ENCODE results near the gene VASP.

The VASP gene

GRCh38 chr19:45554481-45554880 is 47.2 kb downstream of the VASP start:
- Histone ChIP-seq H3K27me3 (no peaks in the 10 kb centered on the region), H3K9ac (no peak overlapping the region), H3K36me3 (peaks cover 9 to 18% (median 14%) of the 10 kb centered on the region in 11 experiments; a peak in 19 of 22 replicates), H3K4me1 (peaks cover 0 to under 1% (median 0%) of the 10 kb centered on the region in 10 experiments; a peak in 2 of 20 replicates), H4K20me1 (peaks cover 0 to 86% (median 45%) of the 10 kb centered on the region in 11 experiments; a peak in 18 of 22 replicates), H3K4me2 (no peak overlapping the region), H3K4me3 (no peak overlapping the region), H3K27ac (no peak overlapping the region), H3K9me3 (replicated peaks in 1 of 11) (no peaks in the 10 kb centered on the region)
- TF ChIP-seq Cebpa-rat (IDR thresholded peaks at IDR 0.05), result no peak

- no peaks in the 10 kb centered on the region for H3K27me3 ChIP-seq
- H3K9ac ChIP-seq, result 0 out of 22 replicates have a peak overlapping the region, but pooled peaks of 1 of the 11 experiments have one; percentile 1
- no peaks in the 10 kb centered on the region for H3K9me3 ChIP-seq (replicated peaks in 1 of 11)
- no peak for TF ChIP-seq Cebpa-rat (IDR thresholded peaks at IDR 0.05)
- peaks cover 9 to 20% (median 14%) of the 10 kb centered on the region in 11 experiments; a peak in 19 of 22 replicates for H3K36me3 ChIP-seq
- H3K4me2 ChIP-seq, result no peak overlapping the region
- peaks cover 0 to 78% (median 43%) of the 10 kb centered on the region in 11 experiments; a peak in 19 of 22 replicates for H4K20me1 ChIP-seq
- H3K27ac ChIP-seq, result no peak overlapping the region
- H3K4me3 ChIP-seq, result no peak overlapping the region
- no peaks in the 10 kb centered on the region for H3K4me1 ChIP-seq
Observed at GRCh38 chr19:45556835-45557234, 49.6 kb downstream of the VASP start.

GRCh38 chr19:45558399-45558878 is 51.2 kb downstream of the VASP start:
- Histone ChIP-seq H3K27me3 (no peaks in the 10 kb centered on the region), H3K4me2 (no peak overlapping the region), H3K4me1 (peaks cover 0 to 5% (median 0%) of the 10 kb centered on the region in 10 experiments; a peak in 1 of 20 replicates), H3K9me3 (replicated peaks in 1 of 11) (no peaks in the 10 kb centered on the region), H4K20me1 (peaks cover 0 to 77% (median 41%) of the 10 kb centered on the region in 11 experiments; a peak in 19 of 22 replicates), H3K27ac (no peak overlapping the region), H3K4me3 (no peak overlapping the region), H3K9ac (no peak overlapping the region), H3K36me3 (peaks cover 2 to 13% (median 6%) of the 10 kb centered on the region in 11 experiments; a peak in 19 of 22 replicates)
- TF ChIP-seq Cebpa-rat (IDR thresholded peaks at IDR 0.05), result no peak

GRCh38 chr19:45560038-45560437 is 52.8 kb downstream of the VASP start:
- Histone ChIP-seq H3K27ac (no peak overlapping the region), H3K9me3 (replicated peaks in 1 of 11) (no peaks in the 10 kb centered on the region), H3K9ac (peak overlapping the region in 4 of 11 experiments; percentile 4 to 21 (median 16); a peak in 2 of 22 replicates), H3K4me2 (no peak overlapping the region), H3K36me3 (peaks cover 0 to 6% (median 0%) of the 10 kb centered on the region in 11 experiments; a peak in 1 of 22 replicates), H3K4me1 (peaks cover 0 to 10% (median 4%) of the 10 kb centered on the region in 10 experiments; a peak in 6 of 20 replicates), H3K4me3 (no peak overlapping the region), H4K20me1 (peaks cover 0 to 71% (median 40%) of the 10 kb centered on the region in 11 experiments; a peak in 19 of 22 replicates), H3K27me3 (no peaks in the 10 kb centered on the region)
- TF ChIP-seq Cebpa-rat (IDR thresholded peaks at IDR 0.05), result no peak

- H4K20me1 ChIP-seq, result peaks cover 0 to 72% (median 38%) of the 10 kb centered on the region in 11 experiments; a peak in 19 of 22 replicates
- H3K4me3 ChIP-seq, result no peak overlapping the region
- peaks cover 0 to 10% (median 4%) of the 10 kb centered on the region in 10 experiments; a peak in 6 of 20 replicates for H3K4me1 ChIP-seq
- H3K9ac ChIP-seq, result 0 out of 22 replicates have a peak overlapping the region, but pooled peaks of 3 of the 11 experiments have one; percentile 4 to 21 (median 20)
- no peaks in the 10 kb centered on the region for H3K27me3 ChIP-seq
- no peak for TF ChIP-seq Cebpa-rat (IDR thresholded peaks at IDR 0.05)
- H3K4me2 ChIP-seq, result no peak overlapping the region
- H3K9me3 ChIP-seq (replicated peaks in 1 of 11), result no peaks in the 10 kb centered on the region
- no peak overlapping the region for H3K27ac ChIP-seq
- H3K36me3 ChIP-seq, result peaks cover 0 to 6% (median 0%) of the 10 kb centered on the region in 11 experiments; a peak in 1 of 22 replicates
Observed at GRCh38 chr19:45560686-45561085, 53.4 kb downstream of the VASP start.

- peak overlapping the region in 1 of 11 experiments; percentile 6; a peak in 2 of 22 replicates for H3K4me2 ChIP-seq
- TF ChIP-seq Cebpa-rat (IDR thresholded peaks at IDR 0.05), result no peak
- H3K9me3 ChIP-seq (replicated peaks in 1 of 11), result no peaks in the 10 kb centered on the region
- H3K36me3 ChIP-seq, result peaks cover 0 to 6% (median 0%) of the 10 kb centered on the region in 11 experiments; a peak in 1 of 22 replicates
- no peak overlapping the region for H3K4me3 ChIP-seq
- H3K9ac ChIP-seq, result peak overlapping the region in 2 of 11 experiments; percentile 13 to 16; a peak in 1 of 22 replicates
- no peak overlapping the region for H3K27ac ChIP-seq
- peaks cover 0 to 75% (median 31%) of the 10 kb centered on the region in 11 experiments; a peak in 14 of 22 replicates for H4K20me1 ChIP-seq
- no peaks in the 10 kb centered on the region for H3K27me3 ChIP-seq
- H3K4me1 ChIP-seq, result peaks cover 0 to 10% (median 4%) of the 10 kb centered on the region in 10 experiments; a peak in 6 of 20 replicates
Observed at GRCh38 chr19:45564131-45564780, 57.0 kb downstream of the VASP start.

- no peak overlapping the region for H3K4me3 ChIP-seq
- no peaks in the 10 kb centered on the region for H3K27me3 ChIP-seq
- no peak overlapping the region for H3K27ac ChIP-seq
- peaks cover 0 to 72% (median 14%) of the 10 kb centered on the region in 11 experiments; a peak in 11 of 22 replicates for H4K20me1 ChIP-seq
- peaks cover 0 to 9% (median 4%) of the 10 kb centered on the region in 10 experiments; a peak in 6 of 20 replicates for H3K4me1 ChIP-seq
- no peak overlapping the region for H3K9ac ChIP-seq
- no peak overlapping the region for H3K4me2 ChIP-seq
- peaks cover 0 to 10% (median 0%) of the 10 kb centered on the region in 11 experiments; a peak in 6 of 22 replicates for H3K36me3 ChIP-seq
- no peak for TF ChIP-seq Cebpa-rat (IDR thresholded peaks at IDR 0.05)
- H3K9me3 ChIP-seq (replicated peaks in 1 of 11), result no peaks in the 10 kb centered on the region
Observed at GRCh38 chr19:45567609-45568008, 60.3 kb downstream of the VASP start.

- peaks cover 0 to 15% (median 0%) of the 10 kb centered on the region in 11 experiments; a peak in 8 of 22 replicates for H3K36me3 ChIP-seq
- H3K4me2 ChIP-seq, result no peak overlapping the region; a peak in 1 of 22 replicates
- H3K27ac ChIP-seq, result no peak overlapping the region; a peak in 1 of 22 replicates
- H3K9ac ChIP-seq, result no peak overlapping the region; a peak in 1 of 22 replicates
- peaks cover 0 to 6% (median 4%) of the 10 kb centered on the region in 10 experiments; a peak in 5 of 20 replicates for H3K4me1 ChIP-seq
- H3K4me3 ChIP-seq, result no peak overlapping the region
- peaks cover 0 to 74% (median 14%) of the 10 kb centered on the region in 11 experiments; a peak in 11 of 22 replicates for H4K20me1 ChIP-seq
- no peak for TF ChIP-seq Cebpa-rat (IDR thresholded peaks at IDR 0.05)
- H3K27me3 ChIP-seq, result no peaks in the 10 kb centered on the region
- no peaks in the 10 kb centered on the region for H3K9me3 ChIP-seq (replicated peaks in 1 of 11)
Observed at GRCh38 chr19:45568732-45569131, 61.5 kb downstream of the VASP start.
